ENCODE data around the gene MBP. TPM values are rescaled to one million over a fixed set of nuclear protein-coding genes. Genes with fewer than 3 reads are reported as not detected.
A peak's percentile ranks its signal among the peaks of the same experiment; 100 is the strongest.

The MBP gene
- total RNA-seq (2021): 0.09 TPM in 1 of 2 replicates, not detected in the other
- percentile 11 among the genes with signal in this experiment for Bru-seq, nascent RNA
- BruChase-seq, experiment 1, labeled RNA remaining after a 2-hour chase: percentile 15 among the genes with signal in this experiment
- BruChase-seq, experiment 2, labeled RNA remaining after a 6-hour chase: percentile 7 among the genes with signal in this experiment
- long read RNA-seq: 0 reads

GRCh38 chr18:77132369-77133050 is at the start of gene MBP:
TSS of gene MBP (minus strand) at chr18:77132783. CDS start at chr18:77105261, 27,522 bp downstream.
- Histone ChIP-seq H3K27ac (ENCODE audit: low read depth, low read length, poor library complexity, severe bottlenecking) (no peak within 1 kb of the TSS), H3K27me3 (replicated peaks; ENCODE audit: insufficient read depth, low read depth, low read length, poor library complexity) (peaks cover 58% of the 10 kb centered on the region), H3K9me3 (ENCODE audit: low read depth, low read length, poor library complexity, severe bottlenecking) (no peaks in the 10 kb centered on the region), H3K36me3 (ENCODE audit: insufficient read depth, low read length, poor library complexity, severe bottlenecking) (no peaks in the 10 kb centered on the region), H3K4me3 (ENCODE audit: low read depth, low read length, poor library complexity, severe bottlenecking) (peak within 1 kb of the TSS; percentile 36), H3K4me1 (ENCODE audit: insufficient read depth, low read length, poor library complexity, severe bottlenecking) (peaks cover 4% of the 10 kb centered on the region)
- TF ChIP-seq EZH2 (IDR thresholded peaks at IDR 0.05; ENCODE audit: borderline replicate concordance, low read depth, low read length, poor library complexity, severe bottlenecking) (peak; percentile 30), CTCF (conservative IDR thresholded peaks at IDR 0.05; ENCODE audit: low read depth, low read length) (no peak)
- DNase-seq (ENCODE audit: low spot score): no peak
- POLR2A ChIA-PET (ENCODE audit: low non-redundant PET): no interaction called here
- BruUV-seq (replicated peaks): no TSS peak
- intact Hi-C loops (cut with micrococcal nuclease; ENCODE audit: unreplicated experiment): no loop called here
- CTCF ChIA-PET: no interaction called here

GRCh38 chr18:77181950-77182707 is 49.5 kb upstream of the MBP start:
- CTCF ChIA-PET: no interaction called here
- intact Hi-C loops (cut with micrococcal nuclease; ENCODE audit: unreplicated experiment): no loop called here
- H3K4me3 ChIP-seq (ENCODE audit: low read depth, low read length, poor library complexity, severe bottlenecking): no peak overlapping the region
- H3K36me3 ChIP-seq (ENCODE audit: insufficient read depth, low read length, poor library complexity, severe bottlenecking): no peaks in the 10 kb centered on the region
- DNase-seq (ENCODE audit: low spot score): no peak
- no TSS peak for BruUV-seq (replicated peaks)
- H3K27me3 ChIP-seq (replicated peaks; ENCODE audit: insufficient read depth, low read depth, low read length, poor library complexity): no peaks in the 10 kb centered on the region
- no peak overlapping the region for H3K27ac ChIP-seq (ENCODE audit: low read depth, low read length, poor library complexity, severe bottlenecking)
- H3K9me3 ChIP-seq (ENCODE audit: low read depth, low read length, poor library complexity, severe bottlenecking): no peaks in the 10 kb centered on the region
- POLR2A ChIA-PET (ENCODE audit: low non-redundant PET): no interaction called here
- TF ChIP-seq CTCF (conservative IDR thresholded peaks at IDR 0.05; ENCODE audit: low read depth, low read length): no peak
- no peak for TF ChIP-seq EZH2 (IDR thresholded peaks at IDR 0.05; ENCODE audit: borderline replicate concordance, low read depth, low read length, poor library complexity, severe bottlenecking)
- H3K4me1 ChIP-seq (ENCODE audit: insufficient read depth, low read length, poor library complexity, severe bottlenecking): no peaks in the 10 kb centered on the region

GRCh38 chr18:77178559-77178958 is 46.0 kb upstream of the MBP start:
- BruUV-seq (replicated peaks): no TSS peak
- H3K9me3 ChIP-seq (ENCODE audit: low read depth, low read length, poor library complexity, severe bottlenecking): no peaks in the 10 kb centered on the region
- ChIA-PET POLR2A (ENCODE audit: low non-redundant PET) (no interaction called here), CTCF (no interaction called here)
- no peaks in the 10 kb centered on the region for H3K27me3 ChIP-seq (replicated peaks; ENCODE audit: insufficient read depth, low read depth, low read length, poor library complexity)
- intact Hi-C loops (cut with micrococcal nuclease; ENCODE audit: unreplicated experiment): no loop called here
- H3K4me3 ChIP-seq (ENCODE audit: low read depth, low read length, poor library complexity, severe bottlenecking): no peak overlapping the region
- no peak for DNase-seq (ENCODE audit: low spot score)
- no peak for TF ChIP-seq EZH2 (IDR thresholded peaks at IDR 0.05; ENCODE audit: borderline replicate concordance, low read depth, low read length, poor library complexity, severe bottlenecking)
- no peak for TF ChIP-seq CTCF (conservative IDR thresholded peaks at IDR 0.05; ENCODE audit: low read depth, low read length)
- no peaks in the 10 kb centered on the region for H3K36me3 ChIP-seq (ENCODE audit: insufficient read depth, low read length, poor library complexity, severe bottlenecking)
- no peaks in the 10 kb centered on the region for H3K4me1 ChIP-seq (ENCODE audit: insufficient read depth, low read length, poor library complexity, severe bottlenecking)
- H3K27ac ChIP-seq (ENCODE audit: low read depth, low read length, poor library complexity, severe bottlenecking): no peak overlapping the region
